Skeletal muscle satellite cell (primary cell): ENCODE results near the gene ANKRD33.

Experiments used
- H3K27me3 ChIP-seq: 2 replicates; pipeline ENCODE4 v1.7.0; 2013; ENCODE audit warnings: low read length; ENCODE audit not compliant: control insufficient read depth, insufficient read depth
- H3K36me3 ChIP-seq: 2 replicates; pipeline ENCODE4 v1.7.0; 2013; ENCODE audit warnings: mild to moderate bottlenecking, control low read depth, low read length; ENCODE audit not compliant: insufficient read depth
- H3K4me1 ChIP-seq: 2 replicates; pipeline ENCODE4 v1.7.0; 2013; ENCODE audit warnings: low read length; ENCODE audit not compliant: control insufficient read depth, insufficient read depth
- H3K4me2 ChIP-seq: 2 replicates; pipeline ENCODE4 v1.7.0; 2013; ENCODE audit warnings: mild to moderate bottlenecking, low read length
- H3K4me3 ChIP-seq: 2 replicates; pipeline ENCODE4 v1.7.0; 2013; ENCODE audit warnings: low read length
- H3K9ac ChIP-seq: 2 replicates; pipeline ENCODE4 v1.7.0; 2013; ENCODE audit warnings: mild to moderate bottlenecking, low read depth, low read length, moderate library complexity
- H3K9me3 ChIP-seq: replicated peaks from 2 replicates; pipeline ENCODE4 v1.7.0; 2013; ENCODE audit warnings: mild to moderate bottlenecking, control low read depth, low read length

Gene ANKRD33

DNA sequence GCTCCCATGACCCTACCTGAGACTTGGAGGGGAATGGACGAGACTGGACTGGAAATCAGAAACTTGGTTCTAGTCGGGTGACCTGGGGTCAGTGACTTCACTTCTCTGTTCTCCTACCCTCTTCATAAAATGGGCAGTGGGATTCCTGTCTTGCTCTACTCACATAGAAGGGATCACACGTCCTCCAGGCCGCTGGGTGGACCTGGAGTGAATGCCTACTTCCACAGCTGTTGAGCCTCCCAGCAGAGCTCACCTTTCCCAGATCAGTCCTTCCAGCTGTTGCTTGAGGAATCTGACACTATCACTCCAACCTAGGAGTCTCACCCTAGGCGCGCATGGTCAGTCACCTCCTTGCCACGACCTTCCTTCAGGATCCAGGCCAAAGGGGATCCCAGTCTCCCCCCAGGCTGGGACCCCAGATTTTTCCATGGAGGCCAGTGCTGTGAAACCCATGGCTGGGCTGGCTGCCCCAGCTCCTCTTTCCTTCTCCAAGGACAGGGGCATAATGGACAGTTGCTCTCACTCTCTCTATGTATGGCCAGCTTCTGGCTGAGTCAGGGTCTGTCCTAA lies 20.0 kb downstream of the ANKRD33 start:
- Histone ChIP-seq H3K4me2 (peak overlapping the region; percentile 83), H3K9me3 (no peaks in the 10 kb centered on the region), H3K9ac (peak overlapping the region; percentile 83), H3K4me1 (peaks cover 42% of the 10 kb centered on the region), H3K36me3 (no peaks in the 10 kb centered on the region), H3K4me3 (peak overlapping the region; percentile 75), H3K27me3 (peaks cover 3% of the 10 kb centered on the region)

DNA sequence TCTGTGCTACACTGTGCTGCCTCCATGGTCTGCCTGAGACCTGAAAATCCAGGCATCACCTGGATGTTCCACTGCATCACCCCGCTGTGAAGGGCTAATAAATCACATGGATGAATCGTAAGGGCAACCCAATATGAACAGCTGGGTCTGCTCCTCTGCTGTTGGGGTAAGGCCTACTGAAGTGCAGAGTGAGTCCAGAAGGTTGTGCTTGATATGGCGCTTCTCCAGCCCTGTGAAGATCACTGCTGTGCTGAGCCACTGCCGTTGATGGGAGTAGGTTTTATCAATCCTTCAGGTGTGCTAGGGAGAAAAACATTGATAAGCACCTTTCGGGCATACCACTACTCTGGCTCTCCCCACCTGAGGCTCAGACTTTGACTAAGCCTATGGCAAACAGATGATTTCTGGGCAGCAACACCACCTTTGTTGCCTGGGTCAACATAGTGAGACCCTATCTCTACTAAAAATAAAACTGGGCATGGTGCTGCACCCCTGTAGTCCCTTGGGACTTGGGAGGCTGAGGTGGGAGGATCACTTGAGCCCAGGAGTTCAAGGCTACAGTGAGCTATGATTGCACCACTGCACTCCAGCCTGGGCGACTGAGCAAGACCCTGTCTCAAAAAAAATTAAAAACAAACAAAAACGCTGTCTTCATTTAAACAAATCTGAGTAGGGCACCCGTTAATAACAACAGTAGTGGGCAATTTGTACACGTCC lies 21.1 kb downstream of the ANKRD33 start:
- Histone ChIP-seq H3K4me3 (no peak overlapping the region), H3K9me3 (no peaks in the 10 kb centered on the region), H3K4me2 (no peak overlapping the region), H3K36me3 (no peaks in the 10 kb centered on the region), H3K27me3 (peaks cover 3% of the 10 kb centered on the region), H3K4me1 (peaks cover 42% of the 10 kb centered on the region), H3K9ac (no peak overlapping the region)

DNA sequence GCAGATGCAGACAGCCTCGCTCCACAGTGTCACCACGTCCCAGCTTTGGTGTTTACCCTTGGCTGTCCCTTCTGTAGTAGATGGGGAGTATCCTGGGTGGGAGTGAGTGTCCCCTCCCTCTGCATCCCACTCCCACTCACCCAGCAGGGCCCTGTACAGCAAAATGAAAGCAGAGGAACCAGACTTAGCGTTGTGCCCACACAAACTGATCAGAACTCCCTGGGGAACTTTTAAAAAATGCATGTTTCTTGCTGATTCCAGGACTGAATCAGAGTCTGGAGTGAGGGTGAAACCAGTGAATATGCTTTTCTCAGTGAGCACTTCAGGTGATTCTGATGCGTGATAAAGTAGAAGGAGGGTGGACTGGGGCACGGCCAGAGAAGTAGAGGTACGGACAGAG lies 22.3 kb downstream of the ANKRD33 start:
- Histone ChIP-seq H3K36me3 (no peaks in the 10 kb centered on the region), H3K9me3 (no peaks in the 10 kb centered on the region), H3K4me3 (no peak overlapping the region), H3K27me3 (peaks cover 3% of the 10 kb centered on the region), H3K4me1 (peaks cover 33% of the 10 kb centered on the region), H3K9ac (no peak overlapping the region), H3K4me2 (peak overlapping the region; percentile 45)

- Histone ChIP-seq H3K36me3 (no peaks in the 10 kb centered on the region), H3K4me1 (peaks cover 29% of the 10 kb centered on the region), H3K27me3 (peaks cover 3% of the 10 kb centered on the region), H3K4me3 (no peak overlapping the region), H3K9me3 (no peaks in the 10 kb centered on the region), H3K9ac (no peak overlapping the region), H3K4me2 (peak overlapping the region; percentile 45)
Observed at GRCh38 chr12:51910691-51911090, 22.8 kb downstream of the ANKRD33 start.

DNA sequence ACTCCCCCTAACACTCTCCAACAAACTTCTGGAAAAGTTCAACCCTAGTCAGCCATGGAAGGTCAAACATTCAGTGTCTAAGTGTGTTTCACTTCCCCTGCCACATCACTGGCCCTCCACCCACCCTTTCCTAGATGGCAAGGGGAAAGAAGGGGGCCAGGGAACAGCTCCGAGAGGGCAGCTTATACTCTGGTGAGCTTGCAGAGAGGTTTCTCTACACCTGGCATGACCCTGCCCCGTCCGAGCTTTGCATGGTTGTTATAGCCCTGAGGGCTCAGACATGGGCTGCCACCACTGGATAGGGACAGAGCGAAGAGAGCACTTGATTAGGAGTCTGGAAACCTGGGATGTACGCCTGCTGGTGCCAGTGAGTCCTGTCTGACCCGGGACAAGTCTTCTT lies 23.4 kb downstream of the ANKRD33 start:
- Histone ChIP-seq H3K9ac (no peak overlapping the region), H3K27me3 (peaks cover 3% of the 10 kb centered on the region), H3K4me1 (peaks cover 23% of the 10 kb centered on the region), H3K4me3 (no peak overlapping the region), H3K36me3 (no peaks in the 10 kb centered on the region), H3K4me2 (no peak overlapping the region), H3K9me3 (no peaks in the 10 kb centered on the region)

DNA sequence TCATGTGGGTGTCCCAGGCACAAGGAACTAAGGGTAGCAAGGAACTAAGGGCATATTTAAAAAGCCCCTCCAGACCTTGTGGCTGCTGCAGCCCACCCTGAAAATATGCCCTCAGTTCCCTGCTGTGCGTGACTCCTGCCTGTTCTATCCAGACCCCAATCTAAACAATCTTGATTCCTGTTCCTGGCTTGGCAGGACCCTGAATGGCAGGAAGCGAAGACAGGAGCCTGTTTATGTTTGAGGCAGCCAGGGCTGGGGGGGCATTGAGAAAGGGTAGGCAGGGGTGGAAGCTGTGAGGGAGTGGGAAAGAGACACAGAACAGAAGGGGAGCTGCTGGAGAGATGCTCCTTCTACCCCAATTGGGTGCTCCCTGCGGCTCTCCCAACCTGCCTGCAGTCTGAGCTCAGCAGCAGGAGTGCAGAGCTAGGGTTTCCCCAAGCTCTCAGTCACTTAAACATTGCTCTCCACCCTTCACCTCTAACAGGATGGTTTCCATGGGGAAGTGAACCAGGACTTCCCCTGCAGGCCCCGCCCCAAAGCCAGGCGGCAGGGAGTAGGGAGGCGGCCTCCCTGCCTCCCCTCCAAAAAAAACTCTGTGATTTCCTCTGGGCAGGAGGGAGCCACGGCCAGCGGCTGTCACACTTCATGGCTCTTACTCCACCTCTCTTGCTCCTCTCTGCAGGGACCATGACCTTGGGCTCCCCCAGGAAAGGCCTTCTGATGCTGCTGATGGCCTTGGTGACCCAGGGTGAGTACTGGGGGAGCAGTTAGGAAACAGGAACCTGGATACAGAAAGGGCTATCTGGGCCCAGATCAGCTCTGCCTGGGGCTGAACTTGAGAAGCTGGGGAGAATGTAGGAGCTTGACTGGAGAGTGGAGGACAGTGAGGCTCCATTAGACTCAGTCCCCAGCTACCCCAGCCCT lies 24.1 kb downstream of the ANKRD33 start:
- H3K27me3 ChIP-seq, result peaks cover 3% of the 10 kb centered on the region
- no peaks in the 10 kb centered on the region for H3K9me3 ChIP-seq
- no peak overlapping the region for H3K9ac ChIP-seq
- H3K36me3 ChIP-seq, result no peaks in the 10 kb centered on the region
- H3K4me2 ChIP-seq, result no peak overlapping the region
- no peak overlapping the region for H3K4me3 ChIP-seq
- peaks cover 19% of the 10 kb centered on the region for H3K4me1 ChIP-seq

- H3K9ac ChIP-seq, result no peak overlapping the region
Observed at GRCh38 chr12:51913071-51914033, 25.4 kb downstream of the ANKRD33 start.

DNA sequence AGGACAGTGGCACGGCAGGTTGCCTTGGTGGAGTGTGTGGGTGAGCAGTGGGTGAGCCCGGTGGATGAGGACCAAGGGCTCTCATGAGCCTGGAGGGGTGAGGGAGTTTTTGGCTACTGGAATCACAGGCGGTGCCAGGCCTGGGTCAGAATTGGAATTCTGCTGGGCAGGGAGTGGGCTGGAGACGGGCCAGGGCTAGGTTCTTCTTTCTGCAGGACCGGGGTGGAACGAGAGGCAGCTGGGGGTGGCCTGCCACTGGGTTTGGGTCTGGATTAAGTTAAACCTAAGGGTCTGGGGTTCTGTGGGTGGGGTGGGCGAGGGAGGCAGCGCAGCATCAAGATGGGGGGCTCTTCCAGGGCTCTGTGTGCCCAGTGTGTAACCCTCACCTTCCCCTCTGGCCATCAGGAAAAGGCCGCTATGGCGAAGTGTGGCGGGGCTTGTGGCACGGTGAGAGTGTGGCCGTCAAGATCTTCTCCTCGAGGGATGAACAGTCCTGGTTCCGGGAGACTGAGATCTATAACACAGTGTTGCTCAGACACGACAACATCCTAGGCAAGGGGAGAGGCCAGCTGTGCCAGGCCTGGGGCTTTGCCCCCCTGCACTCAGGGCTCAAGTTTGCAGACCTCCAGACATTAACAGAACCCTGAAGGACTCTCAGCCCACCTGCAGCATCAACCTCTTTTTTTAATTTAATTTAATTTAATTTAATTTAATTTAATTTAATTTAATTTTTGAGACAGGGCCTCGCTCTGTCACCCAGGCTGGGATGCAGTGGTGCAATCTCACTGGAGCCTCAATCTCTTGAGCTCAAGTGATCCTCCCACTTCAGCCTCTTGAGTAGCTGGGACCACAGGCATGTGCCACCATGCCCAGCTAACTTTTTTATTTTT lies 26.4 kb downstream of the ANKRD33 start:
- Histone ChIP-seq H3K9me3 (no peaks in the 10 kb centered on the region), H3K36me3 (no peaks in the 10 kb centered on the region), H3K4me1 (peaks cover 8% of the 10 kb centered on the region), H3K9ac (no peak overlapping the region), H3K4me3 (no peak overlapping the region), H3K27me3 (peaks cover 3% of the 10 kb centered on the region), H3K4me2 (no peak overlapping the region)

More at GRCh38 chr12:51913071-51914033, 25.4 kb downstream of the ANKRD33 start:
- peaks cover 9% of the 10 kb centered on the region for H3K4me1 ChIP-seq
- H3K36me3 ChIP-seq, result no peaks in the 10 kb centered on the region
- no peaks in the 10 kb centered on the region for H3K9me3 ChIP-seq
- no peak overlapping the region for H3K4me2 ChIP-seq
- H3K4me3 ChIP-seq, result no peak overlapping the region
- H3K27me3 ChIP-seq, result peaks cover 3% of the 10 kb centered on the region

DNA sequence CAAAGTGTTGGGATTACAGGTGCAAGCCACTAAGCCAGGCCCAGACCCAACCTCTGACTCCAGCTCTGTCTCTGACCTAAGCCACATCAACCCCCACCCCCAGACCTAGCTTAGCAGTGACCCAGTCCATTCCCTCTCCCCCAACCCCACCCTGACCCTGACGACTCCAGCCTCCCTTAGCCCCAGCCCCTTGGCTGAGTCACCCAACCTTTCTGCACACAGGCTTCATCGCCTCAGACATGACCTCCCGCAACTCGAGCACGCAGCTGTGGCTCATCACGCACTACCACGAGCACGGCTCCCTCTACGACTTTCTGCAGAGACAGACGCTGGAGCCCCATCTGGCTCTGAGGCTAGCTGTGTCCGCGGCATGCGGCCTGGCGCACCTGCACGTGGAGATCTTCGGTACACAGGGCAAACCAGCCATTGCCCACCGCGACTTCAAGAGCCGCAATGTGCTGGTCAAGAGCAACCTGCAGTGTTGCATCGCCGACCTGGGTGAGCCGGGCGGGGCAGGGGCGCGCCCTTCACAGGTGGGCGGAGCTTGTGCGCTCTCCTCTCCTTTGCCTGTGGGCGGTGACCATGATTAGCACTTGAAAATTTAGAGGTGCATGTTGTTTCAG lies 27.2 kb downstream of the ANKRD33 start:
- no peak overlapping the region for H3K4me2 ChIP-seq
- no peak overlapping the region for H3K4me3 ChIP-seq
- H3K9me3 ChIP-seq, result no peaks in the 10 kb centered on the region
- peaks cover 3% of the 10 kb centered on the region for H3K27me3 ChIP-seq
- no peak overlapping the region for H3K9ac ChIP-seq
- no peaks in the 10 kb centered on the region for H3K36me3 ChIP-seq
- H3K4me1 ChIP-seq, result peaks cover 6% of the 10 kb centered on the region

- Histone ChIP-seq H3K4me1 (no peaks in the 10 kb centered on the region), H3K4me3 (no peak overlapping the region), H3K4me2 (no peak overlapping the region), H3K36me3 (no peaks in the 10 kb centered on the region), H3K9me3 (no peaks in the 10 kb centered on the region), H3K9ac (no peak overlapping the region), H3K27me3 (peaks cover under 1% of the 10 kb centered on the region)
Observed at GRCh38 chr12:51915951-51916350, 28.0 kb downstream of the ANKRD33 start.
